ENCODE data around the gene FBXO3. TPM values are rescaled to one million over a fixed set of nuclear protein-coding genes. Genes with fewer than 3 reads are reported as not detected.

The FBXO3 gene
- total and polyA plus RNA-seq, 2 of the 13 experiments (the other 11 are each of a cell fraction or from before 2014, with no cell fraction given), result 20.4 to 27.6 TPM

DNA sequence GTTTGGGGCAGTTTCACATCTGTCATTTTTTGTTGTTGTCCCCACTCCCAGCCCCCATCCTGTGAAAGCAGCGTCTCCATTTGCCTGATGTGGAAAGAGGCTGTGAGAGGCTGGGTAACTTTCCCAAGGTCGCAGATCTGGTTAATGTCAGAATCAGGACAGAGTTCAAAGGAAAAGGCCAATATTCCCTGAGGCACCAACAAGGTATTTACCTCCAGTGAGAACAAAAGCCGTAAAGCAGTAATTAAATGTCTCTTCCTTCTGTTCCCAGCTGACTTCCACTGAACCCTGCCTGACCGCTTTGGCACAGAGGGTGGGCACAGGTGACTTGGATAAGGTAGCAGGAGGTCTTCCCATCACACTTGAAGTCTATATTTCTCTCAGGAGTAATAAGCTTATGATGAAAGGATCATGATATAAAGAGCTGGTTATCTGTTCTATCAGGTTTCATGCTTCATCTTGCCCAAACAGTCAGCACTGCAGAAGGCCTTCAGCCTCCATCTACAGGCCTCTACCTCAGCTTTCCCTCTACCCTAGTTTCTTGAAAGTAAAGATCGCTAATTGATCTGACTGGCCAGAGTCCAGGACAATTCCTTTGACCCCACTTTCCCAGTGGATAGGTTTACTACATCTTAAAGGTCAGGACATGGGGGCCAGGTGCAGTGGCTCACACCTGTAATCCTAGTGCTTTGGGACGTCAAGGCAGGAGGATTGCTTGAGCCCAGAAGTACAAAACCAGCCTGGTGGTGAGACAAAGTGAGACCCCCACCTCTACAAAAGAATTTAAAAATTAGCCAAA lies 83.1 kb downstream of the FBXO3 start (continued):
- TF ChIP-seq, protein P1, sequence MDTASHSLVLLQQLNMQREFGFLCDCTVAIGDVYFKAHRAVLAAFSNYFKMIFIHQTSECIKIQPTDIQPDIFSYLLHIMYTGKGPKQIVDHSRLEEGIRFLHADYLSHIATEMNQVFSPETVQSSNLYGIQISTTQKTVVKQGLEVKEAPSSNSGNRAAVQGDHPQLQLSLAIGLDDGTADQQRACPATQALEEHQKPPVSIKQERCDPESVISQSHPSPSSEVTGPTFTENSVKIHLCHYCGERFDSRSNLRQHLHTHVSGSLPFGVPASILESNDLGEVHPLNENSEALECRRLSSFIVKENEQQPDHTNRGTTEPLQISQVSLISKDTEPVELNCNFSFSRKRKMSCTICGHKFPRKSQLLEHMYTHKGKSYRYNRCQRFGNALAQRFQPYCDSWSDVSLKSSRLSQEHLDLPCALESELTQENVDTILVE (CRISPR knock-in tag; IDR thresholded peaks at IDR 0.05), result 0 out of 2 replicates have a peak, but pooled peaks have one; percentile 35
- TF ChIP-seq, protein P2, sequence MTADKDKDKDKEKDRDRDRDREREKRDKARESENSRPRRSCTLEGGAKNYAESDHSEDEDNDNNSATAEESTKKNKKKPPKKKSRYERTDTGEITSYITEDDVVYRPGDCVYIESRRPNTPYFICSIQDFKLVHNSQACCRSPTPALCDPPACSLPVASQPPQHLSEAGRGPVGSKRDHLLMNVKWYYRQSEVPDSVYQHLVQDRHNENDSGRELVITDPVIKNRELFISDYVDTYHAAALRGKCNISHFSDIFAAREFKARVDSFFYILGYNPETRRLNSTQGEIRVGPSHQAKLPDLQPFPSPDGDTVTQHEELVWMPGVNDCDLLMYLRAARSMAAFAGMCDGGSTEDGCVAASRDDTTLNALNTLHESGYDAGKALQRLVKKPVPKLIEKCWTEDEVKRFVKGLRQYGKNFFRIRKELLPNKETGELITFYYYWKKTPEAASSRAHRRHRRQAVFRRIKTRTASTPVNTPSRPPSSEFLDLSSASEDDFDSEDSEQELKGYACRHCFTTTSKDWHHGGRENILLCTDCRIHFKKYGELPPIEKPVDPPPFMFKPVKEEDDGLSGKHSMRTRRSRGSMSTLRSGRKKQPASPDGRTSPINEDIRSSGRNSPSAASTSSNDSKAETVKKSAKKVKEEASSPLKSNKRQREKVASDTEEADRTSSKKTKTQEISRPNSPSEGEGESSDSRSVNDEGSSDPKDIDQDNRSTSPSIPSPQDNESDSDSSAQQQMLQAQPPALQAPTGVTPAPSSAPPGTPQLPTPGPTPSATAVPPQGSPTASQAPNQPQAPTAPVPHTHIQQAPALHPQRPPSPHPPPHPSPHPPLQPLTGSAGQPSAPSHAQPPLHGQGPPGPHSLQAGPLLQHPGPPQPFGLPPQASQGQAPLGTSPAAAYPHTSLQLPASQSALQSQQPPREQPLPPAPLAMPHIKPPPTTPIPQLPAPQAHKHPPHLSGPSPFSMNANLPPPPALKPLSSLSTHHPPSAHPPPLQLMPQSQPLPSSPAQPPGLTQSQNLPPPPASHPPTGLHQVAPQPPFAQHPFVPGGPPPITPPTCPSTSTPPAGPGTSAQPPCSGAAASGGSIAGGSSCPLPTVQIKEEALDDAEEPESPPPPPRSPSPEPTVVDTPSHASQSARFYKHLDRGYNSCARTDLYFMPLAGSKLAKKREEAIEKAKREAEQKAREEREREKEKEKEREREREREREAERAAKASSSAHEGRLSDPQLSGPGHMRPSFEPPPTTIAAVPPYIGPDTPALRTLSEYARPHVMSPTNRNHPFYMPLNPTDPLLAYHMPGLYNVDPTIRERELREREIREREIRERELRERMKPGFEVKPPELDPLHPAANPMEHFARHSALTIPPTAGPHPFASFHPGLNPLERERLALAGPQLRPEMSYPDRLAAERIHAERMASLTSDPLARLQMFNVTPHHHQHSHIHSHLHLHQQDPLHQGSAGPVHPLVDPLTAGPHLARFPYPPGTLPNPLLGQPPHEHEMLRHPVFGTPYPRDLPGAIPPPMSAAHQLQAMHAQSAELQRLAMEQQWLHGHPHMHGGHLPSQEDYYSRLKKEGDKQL (CRISPR knock-in tag; IDR thresholded peaks at IDR 0.05; ENCODE audit: low read depth), result 0 out of 2 replicates have a peak, but pooled peaks have one; percentile 15
- TF ChIP-seq ZC3H4 (CRISPR knock-in tag; IDR thresholded peaks at IDR 0.05; ENCODE audit: borderline replicate concordance), result no peak
- TF ChIP-seq, protein P3, sequence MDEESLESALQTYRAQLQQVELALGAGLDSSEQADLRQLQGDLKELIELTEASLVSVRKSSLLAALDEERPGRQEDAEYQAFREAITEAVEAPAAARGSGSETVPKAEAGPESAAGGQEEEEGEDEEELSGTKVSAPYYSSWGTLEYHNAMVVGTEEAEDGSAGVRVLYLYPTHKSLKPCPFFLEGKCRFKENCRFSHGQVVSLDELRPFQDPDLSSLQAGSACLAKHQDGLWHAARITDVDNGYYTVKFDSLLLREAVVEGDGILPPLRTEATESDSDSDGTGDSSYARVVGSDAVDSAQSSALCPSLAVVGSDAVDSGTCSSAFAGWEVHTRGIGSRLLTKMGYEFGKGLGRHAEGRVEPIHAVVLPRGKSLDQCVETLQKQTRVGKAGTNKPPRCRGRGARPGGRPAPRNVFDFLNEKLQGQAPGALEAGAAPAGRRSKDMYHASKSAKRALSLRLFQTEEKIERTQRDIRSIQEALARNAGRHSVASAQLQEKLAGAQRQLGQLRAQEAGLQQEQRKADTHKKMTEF (CRISPR knock-in tag; IDR thresholded peaks at IDR 0.05), result no peak; the same call in 1 of the 2 replicates
- TF ChIP-seq MIXL1 (CRISPR knock-in tag; IDR thresholded peaks at IDR 0.05), result 0 out of 2 replicates have a peak, but pooled peaks have one; percentile 23
- TF ChIP-seq TCF7L2 (IDR thresholded peaks at IDR 0.05; ENCODE audit: low read depth, low read length), result peak; percentile 19; the same call in 1 of the 2 replicates
- TF ChIP-seq SATB2 (CRISPR knock-in tag; IDR thresholded peaks at IDR 0.05), result no peak
- TF ChIP-seq HDAC2 (CRISPR knock-in tag; IDR thresholded peaks at IDR 0.05), result peak; percentile 48; the same call in 1 of the 2 replicates
- no peak for TF ChIP-seq TMF1 (CRISPR knock-in tag; IDR thresholded peaks at IDR 0.05; ENCODE audit: low read depth)
- TF ChIP-seq ZNF264 (CRISPR knock-in tag; IDR thresholded peaks at IDR 0.05), result peak; percentile 58; the same call in 1 of the 2 replicates
- TF ChIP-seq SKI (IDR thresholded peaks at IDR 0.05; ENCODE audit: partially characterized antibody), result no peak
- no peak for TF ChIP-seq MED8 (CRISPR knock-in tag; IDR thresholded peaks at IDR 0.05; ENCODE audit: insufficient replicate concordance)
- TF ChIP-seq ZNF468 (CRISPR knock-in tag; IDR thresholded peaks at IDR 0.05), result no peak
- peak in 1 of 2 experiments; percentile 45; a peak in 1 of 4 replicates for TF ChIP-seq NR2F1 (CRISPR knock-in tag; IDR thresholded peaks at IDR 0.05)
- TF ChIP-seq ZNF660 (CRISPR knock-in tag; IDR thresholded peaks at IDR 0.05; ENCODE audit: borderline replicate concordance, low read depth), result no peak
- TF ChIP-seq ONECUT2 (CRISPR knock-in tag; IDR thresholded peaks at IDR 0.05), result peak; percentile 34; the same call in 1 of the 2 replicates
- TF ChIP-seq, protein P4, sequence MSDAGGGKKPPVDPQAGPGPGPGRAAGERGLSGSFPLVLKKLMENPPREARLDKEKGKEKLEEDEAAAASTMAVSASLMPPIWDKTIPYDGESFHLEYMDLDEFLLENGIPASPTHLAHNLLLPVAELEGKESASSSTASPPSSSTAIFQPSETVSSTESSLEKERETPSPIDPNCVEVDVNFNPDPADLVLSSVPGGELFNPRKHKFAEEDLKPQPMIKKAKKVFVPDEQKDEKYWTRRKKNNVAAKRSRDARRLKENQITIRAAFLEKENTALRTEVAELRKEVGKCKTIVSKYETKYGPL (CRISPR knock-in tag; IDR thresholded peaks at IDR 0.05), result no peak
- TF ChIP-seq SOX5 (CRISPR knock-in tag; IDR thresholded peaks at IDR 0.05; ENCODE audit: borderline replicate concordance), result peak; percentile 82; the same call in 1 of the 2 replicates
- peak; percentile 22; the same call in 1 of the 2 replicates for TF ChIP-seq ZNF143 (CRISPR knock-in tag; IDR thresholded peaks at IDR 0.05)
- TF ChIP-seq ZNF230 (CRISPR knock-in tag; IDR thresholded peaks at IDR 0.05), result no peak
- peak; percentile 67 for TF ChIP-seq FOXA3 (CRISPR knock-in tag; IDR thresholded peaks at IDR 0.05)

Measured in HepG2 (cell line).